IPS-NIHi7 (cell line): Measurements from ENCODE around the gene SPDYE18.
"Not testable (repeated sequence)": the region's sequence is repeated elsewhere in the genome, so short reads cannot be mapped to it uniquely, and the experiment has no call there.

ENCODE experiments used
- DNase-seq: peaks from one replicate; pipeline ENCODE4 v3.0.0; 2012; ENCODE audit warnings: mixed read lengths; ENCODE audit errors: extremely low spot score

The SPDYE18 gene, protein sequence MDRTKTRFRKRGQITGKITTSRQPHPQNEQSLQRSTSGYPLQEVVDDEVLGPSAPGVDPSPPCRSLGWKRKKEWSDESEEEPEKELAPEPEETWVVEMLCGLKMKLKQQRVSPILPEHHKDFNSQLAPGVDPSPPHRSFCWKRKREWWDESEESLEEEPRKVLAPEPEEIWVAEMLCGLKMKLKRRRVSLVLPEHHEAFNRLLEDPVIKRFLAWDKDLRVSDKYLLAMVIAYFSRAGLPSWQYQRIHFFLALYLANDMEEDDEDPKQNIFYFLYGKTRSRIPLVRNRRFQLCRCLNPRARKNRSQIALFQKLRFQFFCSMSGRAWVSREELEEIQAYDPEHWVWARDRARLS

DNA sequence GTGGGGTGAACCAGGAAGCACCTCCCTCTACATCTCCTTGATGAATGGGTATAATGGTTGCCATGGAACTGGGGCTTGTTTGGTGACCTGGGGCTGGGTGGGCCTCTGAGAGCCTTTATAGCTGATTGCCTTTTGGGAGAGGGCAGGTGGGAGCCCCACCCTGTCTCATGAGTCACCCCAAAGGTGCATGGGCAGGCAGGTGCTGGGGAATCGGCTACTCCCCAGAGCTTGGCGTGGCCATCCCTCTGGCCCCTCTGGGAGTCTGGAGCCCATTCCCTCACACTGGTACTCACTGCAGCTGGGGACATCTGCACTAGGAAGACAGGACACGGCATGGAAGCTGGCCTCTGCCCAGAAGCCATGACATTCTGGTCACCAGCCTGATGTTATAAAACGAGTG lies at the start of gene SPDYE18:
Gene SPDYE18, minus strand, starts transcription at position 2 of the 400 bp plus-strand sequence. CDS start 2,046 bp downstream, outside the sequence.
- DNase-seq, result not testable (repeated sequence)

DNA sequence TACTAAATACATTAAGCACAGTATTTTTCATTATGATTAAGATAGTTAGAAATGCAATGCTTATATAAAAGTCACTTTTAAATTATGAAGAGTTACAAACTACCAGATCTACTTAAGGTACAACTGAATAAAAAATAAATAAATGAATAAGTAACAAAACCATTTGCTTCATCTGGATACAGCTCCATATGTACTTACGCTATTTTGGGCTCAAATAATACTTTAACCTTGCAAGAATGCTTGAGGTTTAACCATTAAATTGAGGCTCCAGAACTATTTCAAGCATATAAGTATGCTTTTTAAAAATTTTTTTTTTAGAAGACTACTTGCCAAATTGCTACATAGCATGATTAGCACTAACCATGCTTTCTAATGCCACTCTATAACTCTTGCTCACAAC lies 46.0 kb upstream of the SPDYE18 start:
- not testable (repeated sequence) for DNase-seq

DNA sequence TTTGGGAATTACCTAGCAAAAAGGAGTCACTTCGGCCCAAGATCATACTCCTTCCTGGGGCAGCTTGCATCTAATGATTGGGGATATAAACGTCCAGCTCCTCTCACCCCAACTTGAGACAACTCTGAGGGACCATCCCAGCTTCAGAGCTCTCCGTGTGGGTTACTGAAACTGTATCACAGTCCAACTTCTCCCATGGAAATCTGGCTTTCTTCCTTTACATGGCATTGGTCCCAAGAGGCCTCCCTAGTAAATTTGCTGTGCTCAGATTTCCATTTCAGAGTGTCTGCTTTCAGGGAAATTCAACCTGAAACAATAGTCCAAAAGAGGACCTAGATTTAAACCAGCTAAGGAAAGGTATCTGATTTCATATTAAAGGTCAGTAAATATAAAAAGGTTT lies 45.3 kb upstream of the SPDYE18 start:
- DNase-seq, result not testable (repeated sequence)

DNA sequence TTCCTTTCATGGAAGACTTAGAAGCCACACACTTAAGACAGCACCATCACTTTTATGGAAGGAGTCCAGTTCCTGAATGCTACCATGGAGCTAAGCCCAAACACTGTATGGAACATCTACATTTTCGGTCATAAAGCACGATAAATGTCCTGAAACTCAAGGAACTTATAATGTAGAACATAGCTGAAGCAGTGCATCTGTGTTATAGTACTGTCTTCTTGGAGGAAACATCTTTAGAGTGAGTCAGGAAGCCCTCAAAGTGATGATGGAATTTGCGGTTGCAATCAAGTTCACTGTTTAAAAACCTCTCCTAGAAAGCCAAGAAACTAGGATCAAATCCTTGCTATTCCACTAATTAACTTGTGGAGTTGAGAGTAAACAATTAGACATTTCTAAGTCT lies 43.5 kb upstream of the SPDYE18 start:
- not testable (repeated sequence) for DNase-seq

DNA sequence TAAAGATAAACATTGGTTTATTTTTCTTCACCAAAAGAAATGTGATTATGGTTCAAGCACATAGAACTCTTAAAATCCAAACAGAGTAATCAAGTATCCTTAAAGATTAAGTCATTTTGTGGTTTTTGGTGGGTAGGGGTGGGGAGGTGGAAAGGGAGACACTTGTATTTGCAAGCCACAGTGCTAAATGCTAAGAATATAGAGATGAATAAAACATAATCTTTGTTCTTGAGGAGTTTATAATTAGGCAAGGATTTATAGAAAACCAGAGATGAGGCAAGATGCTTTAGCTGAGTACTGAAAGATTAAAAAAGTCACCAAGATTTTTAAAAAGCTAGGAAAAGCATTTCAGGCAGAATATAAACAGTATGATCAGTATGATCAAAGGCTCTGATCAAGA lies 40.3 kb upstream of the SPDYE18 start:
- not testable (repeated sequence) for DNase-seq

DNA sequence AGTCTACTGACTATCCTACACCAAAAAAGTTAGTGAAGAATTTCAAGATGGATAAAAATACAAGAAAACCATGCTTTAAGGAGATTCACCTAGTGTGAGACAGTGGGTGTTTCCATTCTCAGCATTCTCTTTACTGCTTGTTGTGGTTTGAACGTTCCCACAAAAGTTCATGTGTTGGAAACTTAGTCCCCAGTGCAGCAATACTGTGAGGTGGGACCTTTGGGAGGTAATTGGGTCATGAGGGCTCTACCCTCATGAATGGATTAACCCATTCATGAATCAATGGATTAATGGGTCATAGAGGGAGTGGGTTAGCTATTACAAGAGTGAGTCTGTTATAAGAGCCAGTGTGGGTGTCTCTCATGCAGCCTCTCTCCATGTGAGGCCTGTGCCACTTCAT lies 38.8 kb upstream of the SPDYE18 start:
- DNase-seq, result not testable (repeated sequence)

DNA sequence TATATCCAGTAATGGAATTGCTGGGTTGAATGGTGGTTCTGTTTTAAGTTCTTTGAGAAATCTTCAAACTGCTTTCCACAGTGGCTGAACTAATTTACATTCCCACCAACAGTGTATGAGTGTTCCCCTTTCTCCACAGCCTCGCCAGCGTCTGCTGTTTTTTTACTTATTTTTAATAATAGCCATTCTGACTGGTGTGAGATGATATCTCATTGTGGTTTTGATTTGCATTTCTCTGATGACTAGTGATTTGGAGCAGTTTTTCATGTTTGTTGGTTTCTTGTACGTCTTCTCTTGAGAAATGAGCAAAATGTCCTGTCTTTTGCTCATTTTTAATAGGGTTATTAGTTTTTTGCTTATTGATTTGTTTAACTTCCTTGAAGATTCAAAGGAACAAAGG lies 38.1 kb upstream of the SPDYE18 start:
- not testable (repeated sequence) for DNase-seq

DNA sequence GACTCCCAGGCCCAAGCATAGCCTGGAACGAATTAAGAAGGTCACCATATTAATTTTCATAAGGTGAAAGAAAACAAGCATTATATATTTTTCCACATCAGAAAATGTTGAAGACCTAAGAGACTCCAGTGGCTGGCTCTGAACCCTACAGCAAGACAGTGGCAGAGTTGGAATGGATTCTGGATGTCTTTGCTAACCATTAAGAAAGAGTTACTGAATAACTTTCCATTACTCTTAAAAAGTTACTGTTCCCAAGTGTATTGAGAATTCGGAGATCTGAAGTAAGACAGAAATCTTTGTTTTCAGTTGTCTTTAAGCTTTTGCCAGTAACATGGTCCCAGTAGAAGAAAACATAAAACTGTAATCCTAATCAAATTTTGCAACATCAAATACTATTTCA lies 29.9 kb upstream of the SPDYE18 start:
- not testable (repeated sequence) for DNase-seq

DNA sequence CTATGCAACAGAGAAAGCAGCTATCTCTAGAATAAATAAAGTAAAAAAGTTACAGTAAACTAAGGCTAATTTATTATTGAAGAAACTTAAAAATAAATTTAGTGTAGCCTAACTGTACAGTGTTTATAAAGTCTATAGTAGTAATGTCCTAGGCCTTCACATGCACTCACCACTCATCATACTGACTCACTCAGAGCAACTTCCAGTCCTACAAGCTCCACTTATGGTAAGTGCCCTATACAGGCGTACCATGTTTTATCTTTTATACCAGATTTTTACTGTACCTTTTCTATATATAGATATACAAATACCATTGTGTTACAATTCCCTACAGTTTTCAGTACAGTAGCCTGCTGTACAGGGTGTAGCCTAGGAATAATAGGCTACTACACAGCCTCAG lies 19.8 kb upstream of the SPDYE18 start:
- not testable (repeated sequence) for DNase-seq

DNA sequence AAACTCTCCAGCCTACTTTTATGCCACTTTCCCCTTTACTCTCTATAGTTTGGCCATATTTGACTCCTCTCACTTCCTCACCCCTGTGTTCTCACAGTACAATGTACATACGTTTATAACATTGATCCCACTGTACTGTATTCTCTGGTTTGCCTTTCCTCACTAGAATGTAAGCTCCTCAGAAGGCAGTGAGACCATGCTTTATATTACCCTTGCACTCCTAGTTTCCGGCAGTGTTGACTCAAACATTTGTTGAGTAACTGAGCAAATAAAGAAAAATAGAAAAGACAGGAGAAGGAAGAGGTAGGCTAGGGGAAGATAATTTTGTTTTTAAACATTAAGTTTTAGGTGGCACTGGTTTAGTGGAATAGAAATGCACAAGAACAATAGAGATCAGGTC lies 17.9 kb upstream of the SPDYE18 start:
- not testable (repeated sequence) for DNase-seq

DNA sequence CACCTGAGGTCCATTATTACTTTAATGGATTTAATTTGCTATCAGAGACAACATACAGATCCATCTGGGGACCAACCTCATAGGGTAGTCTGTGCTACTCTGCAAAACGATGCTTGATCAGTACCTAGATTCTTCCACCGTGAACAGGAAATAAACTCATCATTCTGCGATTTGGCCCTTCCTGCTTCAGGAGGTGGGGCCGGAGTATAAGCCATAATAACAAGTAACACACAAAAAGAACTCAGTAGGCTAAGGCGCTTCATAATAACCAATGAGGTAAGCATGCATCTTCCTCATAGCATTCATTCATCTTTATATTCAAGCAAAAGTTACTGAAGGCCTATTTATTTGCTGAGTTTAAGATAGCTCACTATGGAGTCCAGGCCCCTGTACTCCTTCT lies 17.3 kb upstream of the SPDYE18 start:
- DNase-seq, result not testable (repeated sequence)

DNA sequence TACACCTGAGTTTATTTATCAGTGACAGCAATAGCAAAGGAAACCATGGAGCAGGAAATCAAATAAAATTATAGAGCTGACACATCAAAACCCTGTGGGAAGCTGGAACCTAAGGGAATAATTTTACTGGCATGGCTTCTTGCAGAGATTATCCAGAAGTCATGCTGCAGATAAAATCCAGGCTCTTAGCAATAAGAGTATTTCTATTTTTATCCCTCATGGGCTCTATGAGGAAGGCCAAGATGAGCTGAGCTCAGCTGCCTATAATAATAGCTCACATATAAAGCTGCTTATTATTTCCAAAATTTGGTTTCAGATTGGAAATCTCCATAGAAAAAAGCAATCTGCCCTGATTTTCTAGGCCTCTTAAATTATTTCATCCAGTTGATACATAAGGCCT lies 16.8 kb upstream of the SPDYE18 start:
- not testable (repeated sequence) for DNase-seq

DNA sequence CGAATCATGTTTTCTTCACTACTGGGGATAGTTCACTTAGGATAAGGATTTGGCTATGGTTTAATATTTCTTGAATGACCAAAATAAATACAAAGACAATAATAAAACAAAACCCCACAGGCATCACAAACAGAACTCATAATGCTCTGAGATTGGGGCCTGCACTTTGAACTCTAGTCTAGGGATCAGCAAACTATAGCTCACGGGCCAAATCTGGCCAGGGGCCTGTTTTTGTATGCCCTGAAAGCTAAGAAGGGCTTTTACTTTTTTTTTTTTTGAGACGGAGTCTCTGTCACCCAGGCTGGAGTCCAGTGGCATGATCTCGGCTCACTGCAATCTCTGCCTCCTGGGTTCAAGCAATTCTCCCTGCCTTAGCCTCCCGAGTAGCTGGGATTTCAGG lies 14.7 kb upstream of the SPDYE18 start:
- DNase-seq, result not testable (repeated sequence)

DNA sequence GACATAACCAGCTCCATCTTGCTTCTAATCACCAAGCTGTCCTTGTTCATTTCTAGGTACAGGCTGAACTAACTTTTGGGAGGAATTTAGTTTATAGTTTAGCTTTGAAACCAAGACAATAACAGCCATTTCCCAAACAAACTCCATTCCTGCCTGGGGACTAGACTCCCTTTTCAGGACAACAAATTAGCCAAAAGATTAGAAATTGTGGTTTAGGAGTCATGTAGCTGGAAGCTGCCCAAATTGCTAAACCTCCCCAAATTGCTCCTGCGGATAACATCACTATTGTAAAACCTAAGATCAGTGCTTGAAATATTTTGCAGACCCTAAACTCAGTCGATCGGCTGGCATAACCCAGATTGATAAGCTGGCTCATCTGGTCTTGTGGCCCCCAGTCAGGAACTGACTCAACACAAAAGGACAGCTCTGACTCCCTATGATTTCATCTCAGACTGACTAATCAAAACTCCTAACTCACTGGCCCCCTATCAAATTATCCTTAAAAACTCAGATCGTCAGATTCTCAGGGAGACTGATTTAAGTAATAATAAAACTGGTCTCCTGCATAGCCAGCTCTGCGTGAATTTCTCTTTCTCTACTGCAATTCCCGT lies 12.5 kb upstream of the SPDYE18 start:
- not testable (repeated sequence) for DNase-seq

DNA sequence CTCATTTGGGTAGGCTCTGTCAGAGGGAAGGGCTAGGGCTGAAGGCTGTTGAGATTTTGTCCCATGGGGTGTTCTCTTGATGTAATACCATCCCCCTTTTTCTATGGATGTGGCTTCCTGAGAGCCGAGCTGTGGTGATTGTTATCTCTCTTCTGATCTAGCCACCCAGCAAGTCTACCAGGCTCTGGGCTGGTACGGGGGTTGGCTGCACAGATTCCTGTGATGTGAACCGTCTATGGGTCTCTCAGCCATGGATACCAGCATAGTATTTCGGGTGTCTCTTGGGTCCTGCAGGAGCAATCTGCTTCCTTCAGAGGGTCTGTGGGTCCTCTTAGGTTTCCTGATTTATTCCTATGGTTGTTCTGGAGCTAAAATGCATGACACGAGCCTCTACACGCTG lies 8.8 kb upstream of the SPDYE18 start:
- DNase-seq, result not testable (repeated sequence)

DNA sequence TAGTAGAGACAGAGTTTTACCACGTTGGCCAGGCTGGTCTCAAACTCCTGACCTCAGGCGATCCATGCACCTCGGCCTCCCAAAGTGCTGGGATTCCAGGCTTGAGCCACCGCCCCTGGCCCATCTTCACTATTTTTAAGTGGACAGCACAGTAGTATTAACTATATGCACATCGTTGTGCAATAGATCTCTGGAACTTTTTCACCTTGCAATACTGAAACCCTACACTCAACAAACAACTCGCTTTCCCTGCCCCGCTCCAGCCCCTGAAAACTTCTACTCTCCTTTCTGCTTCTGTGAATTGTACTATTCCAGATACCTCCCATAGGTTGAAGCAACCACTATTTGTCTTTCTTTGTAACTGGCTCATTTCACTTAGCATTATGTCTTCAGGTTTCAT lies 3.5 kb upstream of the SPDYE18 start:
- DNase-seq, result not testable (repeated sequence)

DNA sequence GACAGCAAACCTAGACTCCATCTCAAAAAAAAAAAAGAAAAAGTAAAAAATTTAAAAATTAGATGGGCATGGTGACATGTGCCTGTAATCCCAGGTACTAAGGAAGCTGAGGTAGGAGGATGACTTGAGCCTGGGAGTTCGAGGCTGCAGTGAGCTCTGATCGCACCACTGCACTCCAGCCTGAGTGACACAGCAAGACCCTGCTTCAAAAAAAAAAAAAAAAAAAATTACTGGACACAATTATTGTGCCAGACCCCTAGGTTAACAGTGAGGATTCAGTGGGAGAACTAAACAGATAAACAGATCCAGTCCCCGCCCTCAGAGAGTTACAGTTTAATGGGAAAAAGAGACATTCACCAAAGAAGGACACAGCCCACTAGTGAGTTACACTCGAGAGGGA lies 1.4 kb upstream of the SPDYE18 start:
- not testable (repeated sequence) for DNase-seq

DNA sequence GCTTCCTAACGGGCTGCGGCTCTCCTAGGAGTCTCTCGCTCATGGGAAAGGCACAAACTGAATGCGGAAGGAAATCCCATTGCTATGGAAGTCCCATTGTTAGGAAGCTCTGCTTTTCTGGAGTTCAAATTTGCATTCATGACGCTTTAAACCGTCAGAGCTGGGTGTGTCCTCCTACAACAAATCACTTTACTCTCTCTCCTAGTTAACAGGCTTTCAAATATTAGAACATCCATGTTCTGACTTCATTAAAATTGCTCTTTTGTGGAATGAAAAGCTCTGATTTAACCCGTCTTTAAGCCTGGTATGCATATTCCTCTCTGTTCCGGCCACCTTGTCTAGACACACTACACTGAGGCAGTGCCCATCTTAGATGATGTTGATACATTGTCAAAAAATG lies 30.1 kb downstream of the SPDYE18 start, which contains the start of gene SPDYE17:
Gene SPDYE17, minus strand, starts transcription at position 101 of the 400 bp plus-strand sequence. CDS start 1,791 bp downstream, outside the sequence.
- not testable (repeated sequence) for DNase-seq

DNA sequence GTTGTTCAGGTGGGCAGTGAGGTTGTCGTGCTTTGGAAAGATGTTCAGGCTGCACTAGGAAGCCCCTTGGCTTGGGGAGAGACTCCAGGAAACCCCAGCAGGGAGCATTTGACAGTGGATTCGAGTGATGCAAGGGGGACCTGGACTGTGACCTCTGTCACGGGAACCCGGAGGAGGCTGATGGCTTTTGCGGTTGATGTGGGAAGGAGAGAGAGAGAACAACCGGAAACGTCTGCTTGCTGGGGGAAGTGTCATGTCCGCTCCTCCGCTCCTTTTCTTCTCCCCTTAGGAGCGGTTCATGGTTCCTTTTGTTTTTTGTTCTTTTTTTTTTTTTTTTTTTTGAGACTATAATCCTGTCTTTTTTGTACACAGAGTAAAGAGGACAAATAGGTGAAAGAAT lies 36.0 kb downstream of the SPDYE18 start:
- DNase-seq, result not testable (repeated sequence)

DNA sequence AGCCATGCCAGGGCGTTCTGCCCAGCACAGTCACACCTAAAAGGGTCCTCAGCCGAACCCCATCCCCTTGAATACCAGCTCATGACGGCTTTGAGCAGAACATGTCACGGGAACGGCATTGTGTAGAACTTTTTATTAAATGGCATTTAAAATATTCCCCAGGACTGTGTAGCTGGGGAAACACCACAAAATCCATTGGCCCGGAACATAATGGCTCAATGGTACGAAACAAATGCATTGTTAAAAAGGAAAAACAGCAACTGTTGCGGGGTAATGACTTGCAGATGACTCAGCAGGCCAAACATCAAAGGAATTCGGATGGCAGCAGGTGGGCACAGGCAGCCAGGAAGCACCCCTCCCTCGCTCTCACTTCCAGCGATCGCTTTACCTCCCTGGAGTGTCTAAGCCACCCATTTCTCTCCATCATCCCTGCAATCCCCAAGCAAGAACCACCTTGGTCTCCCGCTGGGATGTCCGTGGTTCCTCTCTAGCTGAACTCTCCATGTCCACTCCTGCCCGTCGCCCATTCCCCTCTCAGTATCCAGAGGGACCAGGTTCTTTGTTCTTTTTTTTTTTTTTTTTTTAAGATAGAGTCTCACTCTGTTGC lies 52.2 kb downstream of the SPDYE18 start:
- DNase-seq, result not testable (repeated sequence)

DNA sequence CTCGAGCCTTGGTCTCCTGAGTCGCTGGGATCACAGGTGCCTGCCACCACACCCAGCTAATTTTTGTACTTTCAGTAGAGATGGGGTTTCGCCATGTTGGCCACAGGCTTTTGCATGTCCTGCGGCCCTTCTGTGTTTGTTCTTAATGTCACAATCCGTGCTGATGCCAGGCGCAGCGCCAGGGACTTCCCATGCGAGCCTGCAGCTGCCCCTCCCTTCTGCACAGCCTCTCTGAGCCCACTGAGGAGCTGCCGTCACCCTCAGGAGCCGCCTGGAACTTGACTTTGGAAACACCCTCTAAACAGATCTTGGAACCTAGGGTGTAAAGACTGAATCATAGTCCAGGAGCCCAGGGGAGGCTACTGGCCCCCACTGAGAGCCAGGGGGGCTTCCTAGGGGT lies 54.4 kb downstream of the SPDYE18 start:
- DNase-seq, result not testable (repeated sequence)
